ENCODE data around the gene C2orf92. TPM values are rescaled to one million over a fixed set of nuclear protein-coding genes. Genes with fewer than 3 reads are reported as not detected.

The C2orf92 gene
- total RNA-seq, 2 experiments from 2014 or later: 5.9 to 11.2 TPM

DNA sequence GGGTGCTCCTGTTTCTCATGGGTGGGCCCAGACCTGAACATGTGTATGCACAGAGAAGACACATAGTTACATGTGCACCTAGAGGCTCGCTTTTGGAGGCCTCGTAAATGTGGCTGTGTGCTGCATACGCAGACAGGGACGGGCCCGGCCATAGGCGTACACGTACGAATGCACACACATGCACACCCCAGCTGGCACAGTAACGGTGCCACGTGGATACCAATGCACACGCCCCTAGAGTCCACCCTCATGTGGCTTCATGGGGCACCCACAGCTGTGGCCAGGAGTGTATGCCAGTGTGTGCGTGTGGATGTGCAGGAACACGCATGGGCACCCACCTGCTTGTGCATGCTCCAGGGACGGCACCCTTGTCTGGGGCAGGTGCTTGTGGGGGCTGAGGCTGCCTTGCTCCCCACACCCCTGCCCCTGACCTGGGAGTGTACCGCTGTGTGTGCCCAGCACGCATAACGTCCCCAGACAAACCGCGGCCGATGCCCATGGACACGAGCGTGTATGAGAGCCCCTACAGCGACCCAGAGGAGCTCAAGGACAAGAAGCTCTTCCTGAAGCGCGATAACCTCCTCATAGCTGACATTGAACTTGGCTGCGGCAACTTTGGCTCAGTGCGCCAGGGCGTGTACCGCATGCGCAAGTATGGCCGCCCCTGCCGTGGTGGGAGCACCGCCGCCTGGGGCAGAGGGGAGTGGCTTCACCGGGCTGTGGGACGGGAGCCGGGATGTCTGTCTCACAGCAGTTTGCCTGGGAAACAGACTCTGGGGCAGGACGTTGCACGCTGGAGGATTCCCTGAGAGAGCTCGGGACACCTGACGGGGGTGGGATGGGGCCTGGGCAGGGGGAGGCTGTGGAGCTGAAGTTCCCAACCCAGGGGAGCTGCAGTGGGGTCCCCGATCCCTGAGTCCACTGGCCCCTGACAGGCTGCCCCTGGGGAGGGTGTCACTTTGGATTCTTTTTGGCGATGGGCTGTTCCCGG, 64.8 kb downstream of the C2orf92 start:
- peaks cover 12% of the 10 kb centered on the region for H3K36me3 ChIP-seq (ENCODE audit: insufficient read depth, low read length)
- TF ChIP-seq EZH2phosphoT487 (IDR thresholded peaks at IDR 0.05; ENCODE audit: borderline replicate concordance, low read depth, low read length): no peak
- TF ChIP-seq, protein P1, sequence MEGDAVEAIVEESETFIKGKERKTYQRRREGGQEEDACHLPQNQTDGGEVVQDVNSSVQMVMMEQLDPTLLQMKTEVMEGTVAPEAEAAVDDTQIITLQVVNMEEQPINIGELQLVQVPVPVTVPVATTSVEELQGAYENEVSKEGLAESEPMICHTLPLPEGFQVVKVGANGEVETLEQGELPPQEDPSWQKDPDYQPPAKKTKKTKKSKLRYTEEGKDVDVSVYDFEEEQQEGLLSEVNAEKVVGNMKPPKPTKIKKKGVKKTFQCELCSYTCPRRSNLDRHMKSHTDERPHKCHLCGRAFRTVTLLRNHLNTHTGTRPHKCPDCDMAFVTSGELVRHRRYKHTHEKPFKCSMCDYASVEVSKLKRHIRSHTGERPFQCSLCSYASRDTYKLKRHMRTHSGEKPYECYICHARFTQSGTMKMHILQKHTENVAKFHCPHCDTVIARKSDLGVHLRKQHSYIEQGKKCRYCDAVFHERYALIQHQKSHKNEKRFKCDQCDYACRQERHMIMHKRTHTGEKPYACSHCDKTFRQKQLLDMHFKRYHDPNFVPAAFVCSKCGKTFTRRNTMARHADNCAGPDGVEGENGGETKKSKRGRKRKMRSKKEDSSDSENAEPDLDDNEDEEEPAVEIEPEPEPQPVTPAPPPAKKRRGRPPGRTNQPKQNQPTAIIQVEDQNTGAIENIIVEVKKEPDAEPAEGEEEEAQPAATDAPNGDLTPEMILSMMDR (conservative IDR thresholded peaks at IDR 0.05; ENCODE audit: low read length): no peak

DNA sequence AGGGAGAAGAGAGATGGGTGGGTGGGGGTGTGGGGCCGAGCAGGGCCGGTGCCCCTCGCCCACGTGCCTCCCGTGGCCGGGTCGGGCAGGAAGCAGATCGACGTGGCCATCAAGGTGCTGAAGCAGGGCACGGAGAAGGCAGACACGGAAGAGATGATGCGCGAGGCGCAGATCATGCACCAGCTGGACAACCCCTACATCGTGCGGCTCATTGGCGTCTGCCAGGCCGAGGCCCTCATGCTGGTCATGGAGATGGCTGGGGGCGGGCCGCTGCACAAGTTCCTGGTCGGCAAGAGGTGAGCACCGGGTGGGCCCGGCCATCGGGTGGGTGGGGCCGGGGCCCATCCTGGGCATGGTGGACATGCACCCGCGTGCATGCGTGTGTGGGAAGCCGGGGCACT, 65.6 kb downstream of the C2orf92 start:
- H3K4me3 ChIP-seq (ENCODE audit: low read depth, low read length, poor library complexity, severe bottlenecking): no peak overlapping the region
- CTCF ChIA-PET (ENCODE audit: unreplicated experiment): no interaction called here
- no peaks in the 10 kb centered on the region for H4K20me1 ChIP-seq (ENCODE audit: insufficient read depth, low read length)
- H3K36me3 ChIP-seq (ENCODE audit: insufficient read depth, low read length): peaks cover 4% of the 10 kb centered on the region
- BruUV-seq (replicated peaks): no TSS peak
- POLR2A ChIA-PET: no interaction called here
- no peaks in the 10 kb centered on the region for H3K79me2 ChIP-seq (ENCODE audit: insufficient read depth, low read depth, low read length)
- no peak overlapping the region for H3K4me2 ChIP-seq (ENCODE audit: low read length)
- H3K4me1 ChIP-seq (ENCODE audit: insufficient read depth, low read length, poor library complexity, severe bottlenecking): no peaks in the 10 kb centered on the region
- H3K27ac ChIP-seq (ENCODE audit: low read depth, low read length, poor library complexity, severe bottlenecking): no peak overlapping the region
- TF ChIP-seq EZH2phosphoT487 (IDR thresholded peaks at IDR 0.05; ENCODE audit: borderline replicate concordance, low read depth, low read length): no peak
- TF ChIP-seq, protein P1 (conservative IDR thresholded peaks at IDR 0.05; ENCODE audit: low read length): no peak
- DNase-seq (ENCODE audit: low spot score): no peak
- no peak overlapping the region for H2AFZ ChIP-seq (ENCODE audit: low read length)
- H3K9me3 ChIP-seq (ENCODE audit: low read length): no peaks in the 10 kb centered on the region
- intact Hi-C loops (cut with micrococcal nuclease; ENCODE audit: unreplicated experiment): no loop called here
- H3K9me2 ChIP-seq (ENCODE audit: insufficient read depth, low read length): no peaks in the 10 kb centered on the region

More for the DNA sequence above, 64.8 kb downstream of the C2orf92 start:
- intact Hi-C loops (cut with micrococcal nuclease; ENCODE audit: unreplicated experiment): no loop called here
- H3K4me2 ChIP-seq (ENCODE audit: low read length): no peak overlapping the region
- H4K20me1 ChIP-seq (ENCODE audit: insufficient read depth, low read length): no peaks in the 10 kb centered on the region
- H3K9me3 ChIP-seq (ENCODE audit: low read length): 0 out of 2 replicates have a peak, but pooled peaks cover 2% of the 10 kb centered on the region
- no peak overlapping the region for H3K27ac ChIP-seq (ENCODE audit: low read depth, low read length, poor library complexity, severe bottlenecking)
- BruUV-seq (replicated peaks): no TSS peak
- no peak overlapping the region for H2AFZ ChIP-seq (ENCODE audit: low read length)
- no peaks in the 10 kb centered on the region for H3K9me2 ChIP-seq (ENCODE audit: insufficient read depth, low read length)
- ChIA-PET CTCF (ENCODE audit: unreplicated experiment) (no interaction called here), POLR2A (interaction anchor here (0.5 kb wide), 1 partner anchor 1014 kb away, joined by 3 read pairs; no protein-coding TSS in a partner anchor)
- no peaks in the 10 kb centered on the region for H3K79me2 ChIP-seq (ENCODE audit: insufficient read depth, low read depth, low read length)
- no peak overlapping the region for H3K4me3 ChIP-seq (ENCODE audit: low read depth, low read length, poor library complexity, severe bottlenecking)
- H3K4me1 ChIP-seq (ENCODE audit: insufficient read depth, low read length, poor library complexity, severe bottlenecking): no peaks in the 10 kb centered on the region
- DNase-seq (ENCODE audit: low spot score): no peak

DNA sequence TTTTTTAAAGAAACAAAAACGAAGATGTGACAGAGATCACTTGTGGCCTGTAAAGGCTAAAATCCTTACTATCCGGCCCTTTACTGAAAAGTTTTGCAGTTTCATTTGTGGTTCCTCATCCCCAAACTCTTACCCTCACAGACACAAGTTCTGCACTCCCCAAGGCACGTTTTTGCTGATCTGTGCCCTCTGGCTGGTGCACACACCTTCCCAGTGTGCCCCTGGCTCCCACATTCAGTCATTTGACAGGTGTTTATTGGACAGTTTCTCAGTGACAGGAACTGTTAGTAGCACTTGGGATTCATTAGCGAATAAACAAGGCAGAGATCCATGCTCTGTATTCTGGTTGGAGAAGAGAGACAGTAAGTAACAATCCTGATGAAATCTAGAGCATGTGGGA, 66.7 kb downstream of the C2orf92 start:
- no peak for DNase-seq (ENCODE audit: low spot score)
- no peaks in the 10 kb centered on the region for H3K9me2 ChIP-seq (ENCODE audit: insufficient read depth, low read length)
- no TSS peak for BruUV-seq (replicated peaks)
- no peak overlapping the region for H3K27ac ChIP-seq (ENCODE audit: low read depth, low read length, poor library complexity, severe bottlenecking)
- H4K20me1 ChIP-seq (ENCODE audit: insufficient read depth, low read length): no peaks in the 10 kb centered on the region
- no peaks in the 10 kb centered on the region for H3K4me1 ChIP-seq (ENCODE audit: insufficient read depth, low read length, poor library complexity, severe bottlenecking)
- H3K4me3 ChIP-seq (ENCODE audit: low read depth, low read length, poor library complexity, severe bottlenecking): no peak overlapping the region
- TF ChIP-seq, protein P1 (conservative IDR thresholded peaks at IDR 0.05; ENCODE audit: low read length): no peak
- no peak for TF ChIP-seq EZH2phosphoT487 (IDR thresholded peaks at IDR 0.05; ENCODE audit: borderline replicate concordance, low read depth, low read length)
- H3K9me3 ChIP-seq (ENCODE audit: low read length): no peaks in the 10 kb centered on the region
- no peaks in the 10 kb centered on the region for H3K79me2 ChIP-seq (ENCODE audit: insufficient read depth, low read depth, low read length)
- no peaks in the 10 kb centered on the region for H3K36me3 ChIP-seq (ENCODE audit: insufficient read depth, low read length)
- CTCF ChIA-PET (ENCODE audit: unreplicated experiment): no interaction called here
- no peak overlapping the region for H3K4me2 ChIP-seq (ENCODE audit: low read length)
- no peak overlapping the region for H2AFZ ChIP-seq (ENCODE audit: low read length)
- intact Hi-C loops (cut with micrococcal nuclease; ENCODE audit: unreplicated experiment): no loop called here
- POLR2A ChIA-PET: no interaction called here
